Liver (tissue), 10 donors: ENCODE data around the gene ZNF358. TPM values are rescaled to one million over a fixed set of nuclear protein-coding genes. Genes with fewer than 3 reads are reported as not detected.

Experiments used
- DNase-seq: peaks from one replicate; pipeline ENCODE4 v3.0.0-alpha.2; 2017; ENCODE audit warnings: low spot score
- H3K27ac ChIP-seq, 2 donors: one replicate each; pipeline ENCODE4 v1.7.0; 2013; ENCODE audit warnings: inconsistent platforms in 2 of 2, low read length in 2 of 2, control low read depth in 1 of 2, low read depth in 1 of 2, mild to moderate bottlenecking in 1 of 2
- H3K27me3 ChIP-seq, 4 donors: one replicate each; pipeline versions ENCODE4 v1.6.1 to v1.7.0; 2013; ENCODE audit warnings: low read length in 3 of 4, inconsistent platforms in 1 of 4, mild to moderate bottlenecking in 1 of 4, moderate library complexity in 1 of 4; ENCODE audit not compliant: control insufficient read depth in 4 of 4, insufficient read depth in 4 of 4
- H3K36me3 ChIP-seq, 4 donors: one replicate each; pipeline versions ENCODE4 v1.6.1 to v1.7.0; 2013; ENCODE audit warnings: low read length in 3 of 4, mild to moderate bottlenecking in 3 of 4, low read depth in 1 of 4, moderate library complexity in 1 of 4; ENCODE audit not compliant: control insufficient read depth in 4 of 4, insufficient read depth in 3 of 4
- H3K4me1 ChIP-seq, 4 donors: one replicate each; pipeline versions ENCODE4 v1.6.1 to v1.7.0; 2013; ENCODE audit warnings: low read length in 3 of 4, mild to moderate bottlenecking in 3 of 4, moderate library complexity in 1 of 4; ENCODE audit not compliant: control insufficient read depth in 4 of 4, insufficient read depth in 4 of 4
- H3K4me3 ChIP-seq, 3 donors: one replicate each; pipeline versions ENCODE4 v1.6.1 to v1.7.0; 2013; ENCODE audit warnings: low read length in 3 of 3, control low read depth in 1 of 3, low read depth in 1 of 3, mild to moderate bottlenecking in 1 of 3
- H3K9ac ChIP-seq, 2 donors: one replicate each; pipeline ENCODE4 v1.7.0; 2013; ENCODE audit warnings: low read length in 2 of 2, mild to moderate bottlenecking in 2 of 2, moderate library complexity in 2 of 2, control low read depth in 1 of 2, low read depth in 1 of 2
- H3K9me3 ChIP-seq, 4 donors: one replicate each; pipeline versions ENCODE4 v1.6.1 to v1.7.0; 2013; ENCODE audit warnings: low read length in 3 of 4; ENCODE audit not compliant: control insufficient read depth in 4 of 4
- FOXA2 ChIP-seq: IDR thresholded peaks from 2 replicates; pipeline ENCODE4 v1.6.1; 2016; ENCODE audit warnings: antibody characterized with exemption
- HNF4A ChIP-seq, 2 donors: conservative IDR thresholded peaks; 2 replicates each; pipeline ENCODE4 v1.6.1; 2016; ENCODE audit warnings: antibody characterized with exemption in 2 of 2, mild to moderate bottlenecking in 2 of 2
- HNF4G ChIP-seq: IDR thresholded peaks from 2 replicates; pipeline ENCODE4 v1.6.1; 2016; ENCODE audit warnings: antibody characterized with exemption
- MAX ChIP-seq: IDR thresholded peaks from 2 replicates; pipeline ENCODE4 v1.6.1; 2016; ENCODE audit warnings: antibody characterized with exemption
- NR2F2 ChIP-seq: IDR thresholded peaks from 2 replicates; pipeline ENCODE4 v1.6.1; 2016; ENCODE audit warnings: antibody characterized with exemption
- RXRA ChIP-seq, 2 donors: IDR thresholded peaks; 2 replicates each; pipeline ENCODE4 v1.6.1; 2017 to 2018; ENCODE audit warnings: antibody characterized with exemption in 2 of 2, mild to moderate bottlenecking in 1 of 2
- SP1 ChIP-seq: IDR thresholded peaks from 2 replicates; pipeline ENCODE4 v1.6.1; 2018; ENCODE audit warnings: antibody characterized with exemption, mild to moderate bottlenecking
- TAF1 ChIP-seq: conservative IDR thresholded peaks from 2 replicates; pipeline ENCODE4 v1.6.1; 2016; ENCODE audit warnings: antibody characterized with exemption, mild to moderate bottlenecking
- YY1 ChIP-seq: IDR thresholded peaks from 2 replicates; pipeline ENCODE4 v1.6.1; 2016; ENCODE audit warnings: antibody characterized with exemption, mild to moderate bottlenecking
- WGBS: extraction: QIAGEN DNeasy Blood & Tissue Kit; methylation state at CpG from one replicate; pipeline ENCODE4 v1.1.7; 2013; 5-methylcytosine and 5-hydroxymethylcytosine counted together
- polyA plus RNA-seq, 2 donors: library from polyadenylated mRNA; stranded (reverse) in 1 of 2; unstranded in 1 of 2; fragments of 200-250 nt in 1 of 2; fragments of >200 nt in 1 of 2; fragmentation: Nextera tagmentation in 1 of 2; extraction: Ambion mirVana in 1 of 2; gene quantifications; one replicate each; pipeline versions ENCODE4 v1.2.1 to v1.2.3, GENCODE V29; 2013 to 2015
- small RNA-seq: library from RNA; depleted of rRNA; stranded (forward); fragments of <200 nt; gene quantifications from one replicate; pipeline ENCODE3, GENCODE V24; 2014
- total RNA-seq, 2 donors: library from RNA; depleted of rRNA; stranded (reverse); fragments of >200 nt; gene quantifications; one replicate each; pipeline ENCODE4 v1.2.3, GENCODE V29; 2014
- TF ChIP-seq, protein P1 (sequence below): IDR thresholded peaks from 2 replicates; pipeline ENCODE4 v1.6.1; 2016; ENCODE audit warnings: antibody characterized with exemption, mild to moderate bottlenecking
- TF ChIP-seq, protein P2 (sequence below): IDR thresholded peaks from 2 replicates; pipeline ENCODE4 v1.6.1; 2016; ENCODE audit warnings: antibody characterized with exemption
- TF ChIP-seq, protein P3 (sequence below): fragments of 150-350 bp; IDR thresholded peaks from 2 replicates; pipeline ENCODE4 v1.5.1; 2017; ENCODE audit warnings: improper control_type of control experiment, low read depth, low read length; ENCODE audit not compliant: missing input control
- donor health status: healthy.
- donor health status: healthy.
- donor health status: healthy.
- donor health status: healthy.
- donor health status: healthy.

The ZNF358 gene
- total and polyA plus RNA-seq, 4 donors: 5.7 to 18.2 (median 12.5) TPM

DNA sequence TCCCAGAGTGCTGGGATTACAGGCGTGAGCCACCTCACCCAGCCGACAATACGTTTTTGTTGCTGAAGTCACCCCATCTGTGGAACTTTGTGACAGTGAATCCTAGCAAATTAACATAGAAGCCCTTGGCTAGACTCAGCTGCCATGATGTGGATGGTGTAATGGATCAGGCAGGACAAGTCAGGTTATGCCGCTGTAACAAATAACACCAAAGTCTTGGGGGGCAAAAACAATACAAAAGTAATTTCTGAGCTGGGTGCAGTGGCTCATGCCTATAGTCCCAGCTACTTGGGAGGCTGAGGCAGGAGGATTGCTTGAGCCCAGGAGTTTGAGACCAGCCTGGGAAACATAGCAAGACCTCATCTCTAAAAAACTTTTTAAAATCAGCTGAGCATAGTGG lies 49.0 kb downstream of the ZNF358 start:
- H3K9me3 ChIP-seq: no peaks in the 10 kb centered on the region
- no peak overlapping the region for H3K27ac ChIP-seq
- H3K4me3 ChIP-seq: no peak overlapping the region
- WGBS: 96% methylated on average over 4 of the region's 4 CpGs
- H3K4me1 ChIP-seq: no peaks in the 10 kb centered on the region
- TF ChIP-seq, protein P1, sequence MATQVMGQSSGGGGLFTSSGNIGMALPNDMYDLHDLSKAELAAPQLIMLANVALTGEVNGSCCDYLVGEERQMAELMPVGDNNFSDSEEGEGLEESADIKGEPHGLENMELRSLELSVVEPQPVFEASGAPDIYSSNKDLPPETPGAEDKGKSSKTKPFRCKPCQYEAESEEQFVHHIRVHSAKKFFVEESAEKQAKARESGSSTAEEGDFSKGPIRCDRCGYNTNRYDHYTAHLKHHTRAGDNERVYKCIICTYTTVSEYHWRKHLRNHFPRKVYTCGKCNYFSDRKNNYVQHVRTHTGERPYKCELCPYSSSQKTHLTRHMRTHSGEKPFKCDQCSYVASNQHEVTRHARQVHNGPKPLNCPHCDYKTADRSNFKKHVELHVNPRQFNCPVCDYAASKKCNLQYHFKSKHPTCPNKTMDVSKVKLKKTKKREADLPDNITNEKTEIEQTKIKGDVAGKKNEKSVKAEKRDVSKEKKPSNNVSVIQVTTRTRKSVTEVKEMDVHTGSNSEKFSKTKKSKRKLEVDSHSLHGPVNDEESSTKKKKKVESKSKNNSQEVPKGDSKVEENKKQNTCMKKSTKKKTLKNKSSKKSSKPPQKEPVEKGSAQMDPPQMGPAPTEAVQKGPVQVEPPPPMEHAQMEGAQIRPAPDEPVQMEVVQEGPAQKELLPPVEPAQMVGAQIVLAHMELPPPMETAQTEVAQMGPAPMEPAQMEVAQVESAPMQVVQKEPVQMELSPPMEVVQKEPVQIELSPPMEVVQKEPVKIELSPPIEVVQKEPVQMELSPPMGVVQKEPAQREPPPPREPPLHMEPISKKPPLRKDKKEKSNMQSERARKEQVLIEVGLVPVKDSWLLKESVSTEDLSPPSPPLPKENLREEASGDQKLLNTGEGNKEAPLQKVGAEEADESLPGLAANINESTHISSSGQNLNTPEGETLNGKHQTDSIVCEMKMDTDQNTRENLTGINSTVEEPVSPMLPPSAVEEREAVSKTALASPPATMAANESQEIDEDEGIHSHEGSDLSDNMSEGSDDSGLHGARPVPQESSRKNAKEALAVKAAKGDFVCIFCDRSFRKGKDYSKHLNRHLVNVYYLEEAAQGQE: no peak
- TF ChIP-seq MAX (no peak), SP1 (no peak), RXRA (IDR thresholded peaks at IDR 0.05) (no peak), YY1 (no peak), HNF4G (no peak)
- TF ChIP-seq, protein P2, sequence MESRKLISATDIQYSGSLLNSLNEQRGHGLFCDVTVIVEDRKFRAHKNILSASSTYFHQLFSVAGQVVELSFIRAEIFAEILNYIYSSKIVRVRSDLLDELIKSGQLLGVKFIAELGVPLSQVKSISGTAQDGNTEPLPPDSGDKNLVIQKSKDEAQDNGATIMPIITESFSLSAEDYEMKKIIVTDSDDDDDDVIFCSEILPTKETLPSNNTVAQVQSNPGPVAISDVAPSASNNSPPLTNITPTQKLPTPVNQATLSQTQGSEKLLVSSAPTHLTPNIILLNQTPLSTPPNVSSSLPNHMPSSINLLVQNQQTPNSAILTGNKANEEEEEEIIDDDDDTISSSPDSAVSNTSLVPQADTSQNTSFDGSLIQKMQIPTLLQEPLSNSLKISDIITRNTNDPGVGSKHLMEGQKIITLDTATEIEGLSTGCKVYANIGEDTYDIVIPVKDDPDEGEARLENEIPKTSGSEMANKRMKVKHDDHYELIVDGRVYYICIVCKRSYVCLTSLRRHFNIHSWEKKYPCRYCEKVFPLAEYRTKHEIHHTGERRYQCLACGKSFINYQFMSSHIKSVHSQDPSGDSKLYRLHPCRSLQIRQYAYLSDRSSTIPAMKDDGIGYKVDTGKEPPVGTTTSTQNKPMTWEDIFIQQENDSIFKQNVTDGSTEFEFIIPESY: no peak
- TF ChIP-seq, protein P3, sequence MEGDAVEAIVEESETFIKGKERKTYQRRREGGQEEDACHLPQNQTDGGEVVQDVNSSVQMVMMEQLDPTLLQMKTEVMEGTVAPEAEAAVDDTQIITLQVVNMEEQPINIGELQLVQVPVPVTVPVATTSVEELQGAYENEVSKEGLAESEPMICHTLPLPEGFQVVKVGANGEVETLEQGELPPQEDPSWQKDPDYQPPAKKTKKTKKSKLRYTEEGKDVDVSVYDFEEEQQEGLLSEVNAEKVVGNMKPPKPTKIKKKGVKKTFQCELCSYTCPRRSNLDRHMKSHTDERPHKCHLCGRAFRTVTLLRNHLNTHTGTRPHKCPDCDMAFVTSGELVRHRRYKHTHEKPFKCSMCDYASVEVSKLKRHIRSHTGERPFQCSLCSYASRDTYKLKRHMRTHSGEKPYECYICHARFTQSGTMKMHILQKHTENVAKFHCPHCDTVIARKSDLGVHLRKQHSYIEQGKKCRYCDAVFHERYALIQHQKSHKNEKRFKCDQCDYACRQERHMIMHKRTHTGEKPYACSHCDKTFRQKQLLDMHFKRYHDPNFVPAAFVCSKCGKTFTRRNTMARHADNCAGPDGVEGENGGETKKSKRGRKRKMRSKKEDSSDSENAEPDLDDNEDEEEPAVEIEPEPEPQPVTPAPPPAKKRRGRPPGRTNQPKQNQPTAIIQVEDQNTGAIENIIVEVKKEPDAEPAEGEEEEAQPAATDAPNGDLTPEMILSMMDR: no peak
- H3K9ac ChIP-seq: no peak overlapping the region
- H3K27me3 ChIP-seq: no peaks in the 10 kb centered on the region
- no peak for DNase-seq
- peaks cover 0 to 11% (median 5%) of the 10 kb centered on the region in 4 donors for H3K36me3 ChIP-seq

DNA sequence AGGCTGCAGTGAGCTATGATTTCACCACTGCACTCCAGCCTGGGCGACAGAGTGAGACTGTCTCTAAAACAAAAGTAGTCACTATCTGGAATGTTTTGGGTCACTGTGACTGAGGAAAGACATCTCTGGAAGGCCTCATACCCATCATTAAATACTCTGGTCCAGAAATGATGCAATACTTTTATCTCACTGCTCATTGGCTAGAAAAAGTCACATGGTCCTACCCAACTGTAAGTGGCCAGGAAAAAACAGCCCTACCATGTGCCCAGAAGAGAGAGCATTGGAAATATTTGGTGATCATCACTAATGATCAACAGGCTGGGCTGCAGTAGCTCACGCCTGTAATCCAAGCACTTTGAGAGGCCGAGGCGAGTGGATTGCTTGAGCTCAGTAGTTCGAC lies 49.4 kb downstream of the ZNF358 start:
- H3K9ac ChIP-seq: no peak overlapping the region
- H3K9me3 ChIP-seq: no peaks in the 10 kb centered on the region
- no peak overlapping the region for H3K4me3 ChIP-seq
- 84% methylated on average over 5 of the region's 5 CpGs for WGBS
- peaks cover 0 to 8% (median 3%) of the 10 kb centered on the region in 4 donors for H3K36me3 ChIP-seq
- no peaks in the 10 kb centered on the region for H3K27me3 ChIP-seq
- TF ChIP-seq NR2F2 (no peak), FOXA2 (no peak), HNF4A (conservative IDR thresholded peaks at IDR 0.05) (no peak), TAF1 (no peak)
- TF ChIP-seq, protein P2: no peak
- no peak for DNase-seq
- no peak overlapping the region for H3K27ac ChIP-seq
- H3K4me1 ChIP-seq: no peaks in the 10 kb centered on the region

Small RNAs within 50 kb of the gene (small RNA-seq; reads per million reads assigned to genes)
- gene AC008878.2: not detected

Other genes with a start within 250 kb of the ZNF358 start
- 10 to 100 TPM; 68.5 to 97.5 TPM for gene INSR, start 221.7 kb upstream of the ZNF358 start, total RNA-seq
- gene INSR, start 221.7 kb upstream of the ZNF358 start, polyA plus RNA-seq: 10 to 100 TPM; 16.5 to 33.0 TPM
- gene ARHGEF18, start 167.2 kb upstream of the ZNF358 start, total RNA-seq: 10 to 100 TPM; 19.2 to 28.8 TPM
- gene ARHGEF18, start 167.2 kb upstream of the ZNF358 start, polyA plus RNA-seq: 10 to 100 TPM in 1 of 2 donors, 1 to 10 TPM in 1; 3.3 to 10.6 TPM
- gene PEX11G, start 27.1 kb upstream of the ZNF358 start, total RNA-seq: 1 to 10 TPM; 1.9 to 7.7 TPM
- gene PEX11G, start 27.1 kb upstream of the ZNF358 start, polyA plus RNA-seq: 10 to 100 TPM in 1 of 2 donors, 1 to 10 TPM in 1; 8.6 to 10.9 TPM
- 10 to 100 TPM; 10.9 to 13.2 TPM for gene MCOLN1, start 6.5 kb downstream of the ZNF358 start, total RNA-seq
- 10 to 100 TPM; 14.1 to 17.0 TPM for gene MCOLN1, start 6.5 kb downstream of the ZNF358 start, polyA plus RNA-seq
- gene PNPLA6, start 19.6 kb downstream of the ZNF358 start, total RNA-seq: 10 to 100 TPM; 33.0 to 68.4 TPM
- gene PNPLA6, start 19.6 kb downstream of the ZNF358 start, polyA plus RNA-seq: 10 to 100 TPM; 20.9 to 22.9 TPM
- gene CAMSAP3, start 79.8 kb downstream of the ZNF358 start, total RNA-seq: 10 to 100 TPM in 1 of 2 donors, 1 to 10 TPM in 1; 4.4 to 13.8 TPM
- gene CAMSAP3, start 79.8 kb downstream of the ZNF358 start, polyA plus RNA-seq: 10 to 100 TPM in 1 of 2 donors, 1 to 10 TPM in 1; 5.7 to 19.1 TPM
- gene XAB2, start 113.4 kb downstream of the ZNF358 start, total RNA-seq: 10 to 100 TPM; 17.2 to 21.3 TPM
- gene XAB2, start 113.4 kb downstream of the ZNF358 start, polyA plus RNA-seq: 10 to 100 TPM in 1 of 2 donors, 1 to 10 TPM in 1; 5.1 to 13.3 TPM
- 10 to 100 TPM in 1 of 2 donors, 1 to 10 TPM in 1; 4.8 to 22.0 TPM for gene PET100, start 113.7 kb downstream of the ZNF358 start, total RNA-seq
- gene PET100, start 113.7 kb downstream of the ZNF358 start, polyA plus RNA-seq: 100 to 1,000 TPM in 1 of 2 donors, 10 to 100 TPM in 1; 31.5 to 225 TPM
- not detected for gene PCP2, start 117.6 kb downstream of the ZNF358 start, total RNA-seq
- gene PCP2, start 117.6 kb downstream of the ZNF358 start, polyA plus RNA-seq: under 1 TPM; 0.08 to 0.25 TPM
- gene STXBP2, start 121.0 kb downstream of the ZNF358 start, total RNA-seq: 10 to 100 TPM; 25.9 to 32.7 TPM
- 10 to 100 TPM; 26.8 to 27.5 TPM for gene STXBP2, start 121.0 kb downstream of the ZNF358 start, polyA plus RNA-seq
- 10 to 100 TPM in 1 of 2 donors, not detected in 1; 11.5 TPM for gene RETN, start 152.9 kb downstream of the ZNF358 start, total RNA-seq
- gene RETN, start 152.9 kb downstream of the ZNF358 start, polyA plus RNA-seq: 1 to 10 TPM in 1 of 2 donors, not detected in 1; 1.9 TPM
- gene MCEMP1, start 161.0 kb downstream of the ZNF358 start, total RNA-seq: under 1 TPM; 0.42 to 0.92 TPM
- gene MCEMP1, start 161.0 kb downstream of the ZNF358 start, polyA plus RNA-seq: under 1 TPM; 0.29 to 0.54 TPM
- 10 to 100 TPM; 22.5 to 38.3 TPM for gene TRAPPC5, start 164.7 kb downstream of the ZNF358 start, total RNA-seq
- 100 to 1,000 TPM in 1 of 2 donors, 10 to 100 TPM in 1; 72.1 to 130 TPM for gene TRAPPC5, start 164.7 kb downstream of the ZNF358 start, polyA plus RNA-seq
- gene FCER2, start 186.0 kb downstream of the ZNF358 start, total RNA-seq: under 1 TPM in 1 of 2 donors, not detected in 1; 0.14 TPM
- gene FCER2, start 186.0 kb downstream of the ZNF358 start, polyA plus RNA-seq: not detected
- gene CLEC4G, start 216.0 kb downstream of the ZNF358 start, total RNA-seq: 10 to 100 TPM in 1 of 2 donors, 1 to 10 TPM in 1; 7.7 to 43.9 TPM
- gene CLEC4G, start 216.0 kb downstream of the ZNF358 start, polyA plus RNA-seq: 10 to 100 TPM; 47.4 to 69.0 TPM
- gene CD209, start 231.4 kb downstream of the ZNF358 start, total RNA-seq: 1 to 10 TPM; 1.6 to 1.9 TPM
- gene CD209, start 231.4 kb downstream of the ZNF358 start, polyA plus RNA-seq: 1 to 10 TPM in 1 of 2 donors, under 1 TPM in 1; 0.44 to 3.5 TPM
- gene CLEC4M, start 247.1 kb downstream of the ZNF358 start, total RNA-seq: 10 to 100 TPM; 22.2 to 33.0 TPM
- gene CLEC4M, start 247.1 kb downstream of the ZNF358 start, polyA plus RNA-seq: 10 to 100 TPM; 32.7 to 33.5 TPM